ENCODE measurements around the gene KIAA0513.
A peak's percentile ranks its signal among the peaks of the same experiment; 100 is the strongest.
"Not testable (repeated sequence)": the region's sequence is repeated elsewhere in the genome, so short reads cannot be mapped to it uniquely, and the experiment has no call there.

KIAA0513 gene

GRCh38 chr16:85093705-85094104 lies 66.1 kb downstream of the KIAA0513 start:
- no peak for DNase-seq

GRCh38 chr16:85094176-85094805 lies 66.7 kb downstream of the KIAA0513 start:
- DNase-seq, result no peak

DNA sequence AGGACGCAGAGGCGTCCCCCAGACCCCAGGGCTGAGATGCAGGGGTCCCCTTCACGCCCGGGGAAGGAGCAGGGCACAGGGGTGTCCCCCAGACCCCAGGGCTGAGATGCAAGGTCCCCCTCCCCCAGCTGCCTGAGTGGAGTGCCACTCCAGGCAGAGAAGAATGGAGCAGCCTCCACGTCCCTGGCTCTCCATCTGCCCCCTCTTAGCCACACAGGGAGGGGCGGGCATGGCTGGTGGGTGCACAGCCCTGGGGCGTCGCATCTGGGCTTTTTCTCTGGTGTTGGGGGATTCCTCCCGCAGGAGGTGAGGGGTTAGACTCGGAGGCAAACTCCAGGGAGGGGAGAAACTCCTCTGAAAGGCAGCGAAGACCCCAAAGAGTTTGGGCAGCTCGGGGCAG lies 67.2 kb downstream of the KIAA0513 start:
- DNase-seq, result no peak

DNA sequence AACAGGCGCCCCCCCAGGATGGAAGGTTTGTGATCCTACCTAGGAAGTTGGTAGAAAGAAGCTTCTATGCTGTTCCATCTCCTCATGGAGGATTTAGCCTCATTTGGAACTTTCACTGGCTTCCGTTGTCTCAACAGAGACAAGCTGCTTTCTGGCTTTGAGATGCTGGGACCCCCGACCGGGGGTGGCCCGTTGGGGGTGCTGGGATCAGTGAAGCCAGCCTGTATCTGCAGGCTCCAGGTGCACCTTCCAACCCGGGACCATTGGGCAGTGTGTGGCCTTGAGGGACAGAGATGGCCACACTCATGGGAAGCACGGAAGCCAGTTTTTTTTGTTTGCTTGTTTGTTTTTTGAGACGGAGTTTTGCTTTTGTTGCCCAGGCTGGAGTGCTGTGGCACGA lies 69.3 kb downstream of the KIAA0513 start:
- no peak for DNase-seq

GRCh38 chr16:85098565-85098964 lies 71.0 kb downstream of the KIAA0513 start:
- DNase-seq, result no peak

DNA sequence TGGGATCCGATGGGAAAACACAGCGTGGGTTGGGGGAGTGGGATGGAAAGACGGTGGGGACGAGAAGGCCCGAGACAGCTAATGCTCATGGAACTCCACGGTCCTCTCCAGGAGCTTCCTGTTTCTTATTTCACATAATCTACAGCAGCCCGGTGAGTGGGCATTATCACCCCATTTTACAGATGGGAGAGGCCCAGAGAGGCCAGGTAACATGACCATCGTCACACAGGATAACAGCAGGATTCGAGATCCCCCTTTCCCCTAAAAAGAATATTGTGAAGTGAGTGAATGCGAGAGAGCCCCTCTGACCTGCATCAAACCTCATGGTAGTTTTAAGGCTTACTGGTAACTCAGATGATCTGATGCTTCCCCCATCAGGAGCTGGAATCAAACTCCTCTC lies 72.7 kb downstream of the KIAA0513 start:
- DNase-seq, result no peak

- DNase-seq, result no peak
Observed at GRCh38 chr16:85101956-85102630, 74.5 kb downstream of the KIAA0513 start.

DNA sequence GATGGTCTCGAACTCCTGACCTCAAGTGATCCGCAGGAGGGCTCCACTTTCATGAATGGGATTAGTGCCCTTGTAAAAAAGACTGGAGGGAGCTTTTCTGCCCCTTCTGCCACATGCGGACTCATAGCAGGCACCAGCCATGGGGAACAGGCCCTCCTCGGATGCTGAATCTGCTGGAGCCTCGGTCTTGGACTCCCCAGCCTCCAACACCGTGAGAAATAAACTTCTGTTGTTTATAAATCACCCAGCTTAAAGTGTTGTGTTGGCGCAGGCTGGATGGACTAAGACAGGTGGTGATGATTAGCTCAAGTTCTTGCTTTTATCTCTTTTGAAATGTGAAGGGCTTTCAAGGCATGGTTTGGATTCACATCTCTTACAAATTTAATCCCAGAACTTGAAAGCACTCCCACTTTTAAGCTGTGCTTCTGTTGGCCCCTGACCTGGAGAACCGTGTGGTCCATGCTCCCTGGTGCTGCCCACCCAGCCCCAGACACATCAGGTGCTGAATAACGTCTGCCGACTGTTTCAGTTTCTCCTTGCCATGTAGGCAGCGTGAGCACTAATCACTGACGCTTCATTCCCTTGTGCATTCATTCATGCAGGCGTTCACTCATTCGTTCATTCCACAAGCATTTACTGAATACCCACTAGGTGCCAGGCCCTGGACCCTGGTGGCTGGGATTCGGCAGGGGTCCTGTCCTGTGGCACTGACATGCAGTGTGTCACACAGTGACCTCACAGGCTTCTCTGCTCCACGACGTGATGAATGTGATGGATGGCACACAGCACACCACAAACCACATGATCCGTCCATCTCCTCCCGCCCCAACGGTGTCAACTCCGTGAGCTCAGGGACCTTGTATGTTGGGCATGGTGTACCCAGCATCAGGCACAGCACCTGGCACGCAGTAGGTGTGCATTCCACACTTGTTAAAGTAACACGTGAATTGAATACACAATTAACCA lies 75.8 kb downstream of the KIAA0513 start:
- no peak for DNase-seq

DNA sequence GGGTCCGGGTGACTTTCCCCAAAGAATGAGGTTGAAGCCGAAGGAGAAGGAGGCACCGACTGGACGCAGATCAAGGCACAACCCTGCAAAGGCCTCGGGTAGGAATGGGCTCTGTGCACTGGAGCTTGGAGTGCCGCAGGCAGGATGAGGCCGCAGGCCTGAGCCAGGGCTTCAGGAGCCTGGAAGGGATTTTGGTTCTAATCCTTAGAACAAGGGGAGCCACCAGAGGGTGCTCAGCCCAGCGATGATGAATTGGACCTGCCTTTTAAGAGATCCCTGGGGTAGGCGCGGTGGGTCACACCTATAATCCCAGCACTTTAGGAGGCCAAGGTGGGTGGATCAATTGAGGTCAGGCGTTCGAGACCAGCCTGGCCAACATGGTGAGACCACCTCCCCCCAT lies 76.6 kb downstream of the KIAA0513 start:
- DNase-seq, result no peak

- DNase-seq, result no peak
Observed at GRCh38 chr16:85104821-85105391, 77.3 kb downstream of the KIAA0513 start.

DNA sequence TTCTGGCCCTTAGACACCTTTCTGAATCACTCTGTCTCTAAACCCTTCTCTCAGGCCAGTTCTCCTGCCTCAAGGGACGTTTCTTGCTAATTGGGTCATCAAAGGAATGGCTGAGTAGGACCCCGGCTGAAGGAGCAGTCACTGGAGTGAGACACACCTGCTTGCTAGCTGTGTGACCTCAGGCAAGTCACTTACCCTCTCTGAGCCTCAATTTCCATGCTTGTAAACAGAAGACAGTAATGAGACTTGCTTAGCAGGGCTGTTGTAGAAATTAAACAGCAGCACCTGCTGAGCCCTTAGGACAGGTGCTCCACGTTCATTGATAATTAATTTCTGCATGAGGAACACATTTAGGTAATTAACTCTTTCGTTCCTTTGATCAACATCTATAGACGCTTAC lies 77.9 kb downstream of the KIAA0513 start:
- DNase-seq, result no peak

DNA sequence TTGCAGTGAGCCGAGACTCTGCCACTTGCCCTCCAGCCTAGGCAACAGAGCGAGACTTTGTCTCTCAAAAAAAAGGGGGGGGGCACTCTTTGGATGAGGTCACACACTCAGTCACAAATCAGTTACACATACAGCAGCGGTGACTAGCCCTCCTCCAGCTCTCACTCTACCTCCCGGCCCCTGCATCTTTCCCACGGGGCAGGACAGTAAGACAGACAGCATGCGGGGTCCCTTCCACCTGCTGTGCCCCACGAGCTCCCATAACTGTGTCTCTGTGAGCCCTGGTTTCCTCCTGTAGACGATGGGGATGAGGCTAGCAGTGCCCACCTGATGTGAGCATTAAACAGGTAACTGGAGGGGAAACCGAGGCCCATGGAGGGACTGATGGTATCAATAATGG lies 79.5 kb downstream of the KIAA0513 start:
- no peak for DNase-seq

DNA sequence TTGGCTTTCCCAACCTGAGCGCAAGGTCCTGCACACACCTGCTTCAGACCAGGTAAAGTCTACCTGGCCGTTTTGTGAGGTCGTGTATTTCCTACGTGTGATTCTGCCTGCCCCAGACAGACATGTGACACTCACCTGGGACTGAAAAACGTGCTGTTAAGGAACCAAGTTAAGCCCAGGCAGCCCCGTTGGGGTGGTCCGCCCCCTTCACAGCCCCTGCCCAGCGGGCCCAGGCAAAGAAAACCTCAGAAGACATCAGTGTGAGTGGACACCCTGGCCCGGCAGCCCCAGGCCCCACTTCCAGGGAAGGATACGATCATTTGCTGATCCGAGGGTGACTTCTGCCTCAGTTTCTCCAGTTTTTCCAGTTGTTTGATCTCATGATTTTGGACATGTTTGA lies 79.9 kb downstream of the KIAA0513 start:
- DNase-seq, result no peak

GRCh38 chr16:85110105-85110504 lies 82.5 kb downstream of the KIAA0513 start:
- no peak for DNase-seq

- DNase-seq, result no peak
Observed at GRCh38 chr16:85111184-85111583, 83.6 kb downstream of the KIAA0513 start.

- peak; percentile 3 for DNase-seq
Observed at GRCh38 chr16:85112364-85112763, 84.8 kb downstream of the KIAA0513 start, which contains the start of gene CIBAR2. Gene CIBAR2 (minus strand): TSS chr16:85112472. CDS start chr16:85112352, 120 bp downstream.

- no peak for DNase-seq
Observed at GRCh38 chr16:85113168-85113733, 85.7 kb downstream of the KIAA0513 start.

DNA sequence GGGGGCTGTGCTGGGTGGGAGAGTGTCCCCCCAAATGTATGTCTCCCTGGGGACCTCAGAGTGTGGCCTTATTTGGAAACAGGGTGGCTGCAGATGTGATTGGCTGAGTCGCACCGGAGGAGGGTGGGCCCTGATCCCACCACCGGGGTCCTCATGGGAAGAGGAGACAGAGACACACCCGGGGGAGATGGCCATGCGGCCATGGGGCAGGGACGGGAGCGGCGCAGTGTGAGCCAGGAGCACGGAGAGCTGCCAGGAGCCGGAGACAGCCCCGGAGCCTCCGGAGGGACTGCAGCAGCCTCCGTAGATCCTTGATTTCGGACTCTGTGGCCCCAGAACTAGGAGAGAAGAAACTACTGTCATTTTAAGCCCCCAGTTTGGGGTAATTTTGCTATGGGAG lies 86.3 kb downstream of the KIAA0513 start:
- no peak for DNase-seq

DNA sequence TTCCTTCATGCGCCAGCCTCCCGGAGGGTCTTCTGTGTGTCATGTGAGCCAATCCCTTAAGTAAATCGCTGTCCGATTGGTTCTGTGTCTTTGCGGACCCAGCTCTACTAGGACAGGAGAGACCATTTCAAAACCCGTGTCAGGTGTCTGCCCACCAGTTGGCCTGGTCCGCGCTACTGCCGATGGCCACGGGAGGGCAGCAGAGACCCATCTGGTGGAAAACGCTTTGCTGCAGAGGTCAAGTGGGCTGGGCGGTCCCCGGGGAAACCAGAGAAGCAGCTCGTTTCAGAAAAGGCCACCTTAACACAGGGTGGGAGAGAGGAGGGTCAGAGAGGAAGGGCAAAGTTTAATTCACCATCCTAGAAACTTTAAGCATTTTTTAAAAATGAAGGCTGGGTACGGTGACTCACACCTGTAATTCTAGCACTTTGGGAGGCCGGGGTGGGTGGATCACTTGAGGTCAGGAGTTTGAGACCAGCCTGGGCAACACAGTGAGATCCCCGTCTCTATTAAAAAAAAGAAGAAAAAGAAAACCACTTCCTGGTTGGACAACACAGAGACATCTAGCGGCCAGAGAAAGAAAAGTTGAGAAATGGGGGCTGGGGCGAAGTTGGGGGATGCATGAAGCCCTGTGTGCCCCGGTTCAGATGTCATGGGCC lies 87.4 kb downstream of the KIAA0513 start:
- peak; percentile 50 for DNase-seq

GRCh38 chr16:85117418-85117817 lies 89.8 kb downstream of the KIAA0513 start:
- no peak for DNase-seq

DNA sequence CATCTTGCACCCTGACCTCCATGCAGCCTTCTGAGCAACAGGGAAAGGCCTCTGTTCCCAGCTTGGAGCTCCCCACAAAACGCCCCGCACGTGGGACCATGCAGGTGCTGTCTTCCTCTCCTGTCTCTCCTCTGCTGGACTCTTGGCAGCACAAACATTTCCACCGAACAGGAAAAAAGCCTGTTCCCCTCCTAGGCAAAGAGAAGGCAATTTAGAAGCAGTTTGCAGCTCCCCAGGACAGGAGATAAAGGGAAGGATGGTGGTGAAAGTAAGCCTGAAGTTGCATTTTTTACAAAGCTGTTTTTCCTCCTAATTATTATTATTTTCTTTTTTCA lies 92.4 kb downstream of the KIAA0513 start:
- no peak for DNase-seq

GRCh38 chr16:85123441-85123840 lies 95.8 kb downstream of the KIAA0513 start:
- not testable (repeated sequence) for DNase-seq

Measured in NCI-H345 (cell line).